Germinal center (tissue), 1 donor: Measurements from ENCODE around the gene NFYB.
A peak's percentile ranks its signal among the peaks of the same experiment; 100 is the strongest.
"Not testable (repeated sequence)": the region's sequence is repeated elsewhere in the genome, so short reads cannot be mapped to it uniquely, and the experiment has no call there.

Experiments
- DNase-seq: peaks from one replicate; pipeline ENCODE4 v3.0.0; 2012; ENCODE audit warnings: mixed read lengths, low spot score

Gene NFYB

DNA sequence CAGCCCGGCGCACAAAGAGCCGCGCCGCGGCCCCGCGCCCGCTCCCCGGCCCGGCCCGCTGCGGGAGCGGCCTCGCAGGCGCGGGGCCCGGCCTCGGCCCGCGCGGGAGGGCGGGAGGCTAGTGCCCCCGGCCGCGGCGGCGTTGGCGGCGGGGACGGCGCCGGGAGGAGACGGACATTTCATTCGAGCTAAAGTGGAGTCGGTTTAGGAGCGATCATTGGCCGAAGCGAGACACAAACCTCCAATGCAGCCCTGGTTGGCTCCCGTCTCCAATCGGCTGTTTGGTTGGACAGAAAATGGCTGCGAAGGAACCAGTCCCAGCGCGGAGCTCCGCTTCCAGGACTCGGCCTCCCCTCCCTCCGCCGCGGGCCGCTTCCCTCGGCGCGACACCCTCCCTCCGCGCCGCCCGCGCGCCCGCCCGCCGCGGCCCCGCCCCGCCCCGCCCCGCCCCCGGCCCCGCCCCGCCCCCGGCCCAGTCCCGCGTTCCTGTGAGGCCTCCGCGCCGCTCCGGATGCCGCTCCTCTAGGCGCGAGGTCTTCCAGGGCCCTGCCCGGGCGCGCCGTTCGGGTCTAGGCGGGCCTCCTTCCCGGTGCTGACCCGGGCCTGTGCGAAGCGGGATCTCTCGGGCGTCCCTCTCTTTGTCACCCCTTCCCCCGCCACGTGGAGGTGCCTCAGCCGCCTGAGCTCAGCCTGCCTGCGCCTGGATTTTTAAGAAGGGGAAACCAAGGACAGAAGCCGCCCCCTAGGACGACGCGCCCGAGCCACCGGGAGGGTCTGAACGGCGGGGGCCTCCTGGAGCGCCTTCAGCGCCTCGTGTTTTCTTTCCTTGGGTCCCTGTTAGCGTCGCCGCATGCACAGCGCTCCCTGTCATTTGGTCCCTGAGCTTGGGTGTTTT is at the start of gene NFYB:
Gene NFYB, minus strand, starts transcription at position 309 of the 895 bp plus-strand sequence. CDS start 2,757 bp downstream, outside the sequence.
- DNase-seq: peak; percentile 96

DNA sequence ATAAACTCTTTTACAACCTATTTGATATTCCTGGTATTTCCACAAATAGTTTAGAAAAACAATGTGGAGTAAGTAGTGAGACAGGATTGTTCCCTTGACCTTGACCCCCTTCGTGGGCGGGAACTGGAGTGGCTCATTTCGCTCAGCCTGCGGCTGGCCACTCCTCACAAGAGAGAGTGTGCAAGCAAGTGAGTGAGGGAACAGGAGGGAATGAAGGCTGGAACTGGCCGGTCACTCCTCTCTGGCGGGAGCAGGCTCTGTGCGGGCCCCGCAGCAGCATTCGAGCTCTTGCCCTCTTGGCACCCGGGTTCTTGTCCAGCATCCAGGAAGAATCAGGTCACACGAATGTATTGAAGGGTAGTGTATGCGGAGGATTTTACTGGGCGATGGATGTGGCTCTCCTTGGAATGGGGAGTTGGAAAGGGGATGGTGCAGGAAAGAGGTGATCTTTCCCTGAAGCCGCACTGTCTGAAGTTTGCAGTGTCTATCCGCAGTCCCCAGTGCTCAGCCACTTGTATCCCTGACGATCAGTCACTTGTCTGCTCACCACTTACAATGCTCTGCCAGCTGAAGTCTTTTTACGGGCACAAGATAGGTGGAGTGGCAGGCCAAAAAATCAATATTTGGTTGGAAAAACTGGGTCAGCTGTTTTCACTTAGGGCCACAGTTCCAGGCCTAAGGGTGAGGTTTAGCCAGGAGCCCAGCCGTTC is 49.6 kb upstream of the NFYB start:
- DNase-seq: no peak

DNA sequence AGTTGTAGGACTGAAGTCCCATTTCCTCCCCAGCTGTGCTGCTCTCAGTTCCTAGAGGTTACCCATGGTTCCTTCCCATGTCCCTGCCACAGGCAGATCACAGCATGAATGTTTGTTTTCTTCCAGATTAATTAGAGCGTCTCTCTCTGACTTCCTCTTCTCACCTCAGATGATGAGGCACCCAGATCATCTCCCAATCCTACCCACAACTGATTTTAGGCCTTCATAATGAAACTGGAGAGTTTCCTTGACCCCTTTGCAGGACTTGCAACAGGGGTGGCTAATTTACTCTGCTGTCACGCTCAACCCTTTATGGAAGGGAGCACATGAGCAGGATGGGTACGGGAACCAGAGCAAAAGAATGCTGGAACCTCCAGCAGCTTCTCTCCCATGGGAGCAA is 45.4 kb upstream of the NFYB start:
- no peak for DNase-seq

DNA sequence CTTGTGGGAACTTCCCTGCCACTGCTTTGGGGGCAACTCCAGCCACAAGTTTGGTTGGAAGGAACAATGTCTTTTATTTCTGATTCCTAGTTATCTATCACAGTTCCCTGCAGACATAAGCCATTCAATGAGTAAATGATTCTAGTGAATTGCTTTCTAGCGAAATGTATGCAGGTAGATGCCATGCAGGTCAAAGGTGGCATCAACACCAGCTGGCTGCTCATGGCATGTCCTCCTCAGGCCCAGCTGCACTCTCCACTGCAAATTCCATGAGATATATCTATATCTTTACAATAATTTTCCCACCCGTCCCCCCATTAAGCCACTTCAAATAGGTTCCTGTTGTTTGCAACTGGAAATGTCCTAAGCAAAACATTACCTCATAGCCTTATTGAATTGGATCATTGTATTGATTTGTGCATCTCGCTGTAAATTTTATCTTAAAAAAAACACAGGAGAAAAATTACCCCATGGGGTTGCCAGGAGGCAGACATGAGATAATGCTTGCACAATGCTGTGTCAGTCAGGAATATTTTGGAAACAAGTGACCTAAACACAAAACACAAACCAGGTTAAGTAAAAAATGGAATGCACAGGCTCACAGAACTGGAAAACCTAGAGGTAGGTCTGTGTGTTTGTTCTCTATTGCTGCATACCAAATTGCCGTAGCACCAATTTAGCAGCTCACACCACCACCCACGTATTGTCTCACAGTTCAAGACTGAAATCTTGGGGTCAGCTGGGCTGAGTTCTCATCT is 44.8 kb upstream of the NFYB start:
- DNase-seq: no peak

DNA sequence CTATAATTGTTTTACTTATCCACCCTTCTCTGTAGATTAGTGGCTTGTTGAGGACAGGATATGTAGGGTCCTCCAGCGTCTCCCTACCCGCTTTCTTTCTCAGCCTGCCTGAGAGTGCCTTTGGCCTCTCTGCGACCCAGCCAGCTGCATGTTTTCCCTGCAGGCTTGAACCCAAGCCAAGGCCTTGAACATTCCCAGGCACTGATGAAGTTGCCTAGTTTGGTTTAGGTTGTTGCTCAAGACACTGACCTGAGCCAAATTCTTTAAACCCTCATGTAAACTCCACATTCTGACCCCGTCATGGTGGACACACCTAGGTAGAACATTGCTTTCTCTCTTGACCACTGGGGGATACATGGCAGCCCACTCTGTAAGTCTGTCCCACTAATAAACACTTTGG is 44.1 kb upstream of the NFYB start:
- no peak for DNase-seq

DNA sequence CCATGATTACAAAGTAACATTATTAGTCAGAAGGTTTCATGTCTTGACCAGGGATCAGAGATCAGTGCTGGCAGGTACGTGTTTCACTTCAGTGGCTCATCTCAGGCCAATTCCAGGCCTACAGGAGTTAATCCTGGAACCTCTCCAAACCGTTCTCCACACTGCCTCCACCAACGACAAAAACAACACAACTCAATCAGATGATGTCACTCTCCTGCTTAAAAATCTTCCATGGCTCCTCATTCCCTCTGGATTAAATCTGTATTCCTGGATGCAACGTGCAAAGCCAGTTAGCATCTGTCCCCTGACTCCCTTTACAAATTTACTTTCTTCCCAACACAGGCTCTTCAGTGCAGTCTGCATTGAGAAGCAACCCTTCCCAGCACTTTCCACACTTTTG is 43.3 kb upstream of the NFYB start:
- DNase-seq: no peak

DNA sequence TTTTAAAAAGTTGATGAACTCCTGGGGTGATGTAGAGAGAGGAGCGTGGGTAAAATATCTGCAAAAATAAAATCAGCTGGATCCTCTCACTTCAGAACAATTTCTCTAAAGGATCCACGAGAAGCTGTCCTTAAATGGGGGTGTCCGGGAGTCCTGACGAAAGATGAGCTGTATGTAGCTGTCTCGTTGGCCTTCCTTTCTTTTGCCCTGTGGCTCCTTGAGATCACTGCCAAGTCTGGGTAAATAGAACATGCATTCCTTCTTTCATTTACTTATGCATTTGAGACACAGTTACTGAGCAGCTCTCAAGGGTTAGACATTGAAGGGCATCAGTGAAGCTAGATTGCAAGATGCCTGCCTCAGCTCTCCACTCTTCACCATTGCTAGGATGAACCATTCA is 42.4 kb upstream of the NFYB start:
- DNase-seq: no peak

DNA sequence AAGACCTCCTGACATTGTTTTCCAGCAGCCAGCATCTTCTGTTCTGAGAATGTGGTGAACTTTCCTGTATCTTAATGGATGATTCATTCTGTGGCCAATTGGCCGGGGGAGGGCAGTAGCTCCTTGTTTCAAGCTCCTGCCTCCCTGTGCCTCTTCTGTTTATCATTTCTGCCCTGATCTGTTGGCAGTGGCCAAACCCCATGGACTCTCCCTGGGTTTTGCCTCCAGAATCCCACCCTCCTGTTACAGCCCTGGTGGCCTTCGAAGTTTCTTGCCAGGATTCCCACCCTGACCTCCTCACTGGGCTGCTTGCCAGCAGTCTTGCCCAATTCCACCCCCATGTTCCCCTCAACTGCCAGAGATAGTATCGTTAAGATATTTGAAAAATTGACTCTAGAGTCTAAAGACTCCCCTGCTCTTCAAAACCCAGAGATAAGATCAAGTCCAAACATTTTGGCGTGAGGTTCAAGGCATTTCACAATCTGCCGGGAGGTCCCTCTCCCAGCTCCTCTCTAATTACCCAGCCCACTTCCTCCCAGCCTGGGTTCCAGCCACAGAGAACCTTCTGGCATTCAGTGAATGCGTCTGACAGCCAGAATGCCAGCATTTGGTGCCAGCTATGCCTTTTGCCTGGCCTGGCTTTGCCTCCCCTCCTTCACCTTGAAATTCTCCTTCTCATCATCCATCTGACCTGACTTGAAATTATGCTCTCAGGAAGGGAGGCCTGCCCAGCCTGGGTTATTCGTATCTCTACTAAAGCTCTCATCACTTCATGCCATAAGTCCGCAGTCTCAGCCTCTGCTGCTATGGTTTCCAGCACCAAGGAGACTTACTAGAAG is 39.9 kb upstream of the NFYB start:
- no peak for DNase-seq

DNA sequence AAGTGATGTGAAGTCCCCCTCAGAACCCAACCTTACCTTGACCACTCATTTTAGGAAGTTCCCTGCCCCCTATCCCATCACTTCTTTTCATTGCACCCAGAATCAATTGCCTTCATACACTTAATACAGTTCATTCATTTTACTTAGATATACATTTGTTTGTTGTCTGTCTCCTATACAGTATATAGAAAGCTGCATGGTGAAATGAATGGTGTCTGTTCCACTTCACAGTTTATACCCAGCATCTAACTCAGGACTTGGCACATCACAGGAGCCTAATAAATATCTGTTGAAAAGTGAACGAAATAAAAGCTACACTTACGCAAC is 39.3 kb upstream of the NFYB start:
- DNase-seq: no peak

DNA sequence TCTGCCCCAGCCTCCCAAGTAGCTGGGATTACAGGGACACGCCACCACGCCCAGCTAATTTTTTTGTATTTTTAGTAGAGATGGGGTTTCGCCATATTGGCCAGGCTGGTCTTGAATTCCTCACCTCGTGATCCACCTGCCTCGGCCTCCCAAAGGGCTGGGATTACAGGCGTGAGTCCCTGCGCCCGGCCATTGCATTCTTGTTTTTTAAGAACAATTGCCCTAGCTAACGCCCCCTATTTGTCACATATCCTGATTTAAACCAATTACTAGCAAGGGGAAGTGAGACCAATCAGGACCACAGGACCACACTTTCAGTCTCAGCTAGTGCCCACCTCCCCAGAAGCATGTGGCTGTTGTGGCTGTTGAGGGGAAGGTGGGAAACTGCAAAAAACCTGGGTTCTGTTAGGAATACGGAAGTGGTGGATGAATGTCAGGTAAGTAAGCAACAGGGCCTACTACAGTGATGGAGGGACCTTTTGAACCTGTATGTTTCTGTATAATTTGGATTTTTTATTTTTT is 37.8 kb upstream of the NFYB start:
- DNase-seq: no peak

DNA sequence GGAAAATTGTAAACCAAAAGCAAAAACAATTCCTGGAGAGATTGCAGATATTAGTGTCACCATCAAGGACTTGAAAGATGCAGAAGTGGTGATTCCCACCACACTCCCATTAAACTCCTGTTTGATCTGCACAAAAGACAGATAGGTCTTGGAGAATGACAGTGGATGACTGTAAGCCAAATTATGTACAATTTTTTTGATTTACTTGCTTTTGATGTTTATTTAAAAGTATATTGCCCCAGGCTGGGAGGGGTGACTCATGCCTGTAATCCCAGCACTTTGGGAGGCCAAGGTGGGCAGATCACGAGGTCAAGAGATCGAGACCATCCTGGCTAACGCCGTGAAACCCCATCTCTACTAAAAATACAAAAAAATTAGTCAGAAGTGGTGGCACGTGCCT is 35.8 kb upstream of the NFYB start:
- DNase-seq: not testable (repeated sequence)

DNA sequence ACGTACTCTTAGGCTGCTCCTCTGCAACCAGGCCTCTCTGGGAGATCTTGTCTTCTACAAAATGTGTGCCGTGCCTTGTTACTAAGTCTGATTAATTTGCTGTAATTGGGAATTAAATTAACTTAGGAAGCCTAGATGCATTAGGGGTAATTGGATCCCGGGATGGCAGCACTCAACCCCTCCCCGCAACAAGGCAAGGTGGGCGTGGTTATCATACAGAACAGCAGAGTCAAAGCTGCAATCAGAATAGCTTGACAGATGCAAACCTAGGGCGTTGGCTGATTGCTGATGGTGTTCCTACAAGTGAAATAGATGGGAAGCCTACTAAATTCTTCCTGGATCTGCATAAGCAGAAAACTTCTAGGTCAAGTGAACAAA is 34.5 kb upstream of the NFYB start:
- no peak for DNase-seq

DNA sequence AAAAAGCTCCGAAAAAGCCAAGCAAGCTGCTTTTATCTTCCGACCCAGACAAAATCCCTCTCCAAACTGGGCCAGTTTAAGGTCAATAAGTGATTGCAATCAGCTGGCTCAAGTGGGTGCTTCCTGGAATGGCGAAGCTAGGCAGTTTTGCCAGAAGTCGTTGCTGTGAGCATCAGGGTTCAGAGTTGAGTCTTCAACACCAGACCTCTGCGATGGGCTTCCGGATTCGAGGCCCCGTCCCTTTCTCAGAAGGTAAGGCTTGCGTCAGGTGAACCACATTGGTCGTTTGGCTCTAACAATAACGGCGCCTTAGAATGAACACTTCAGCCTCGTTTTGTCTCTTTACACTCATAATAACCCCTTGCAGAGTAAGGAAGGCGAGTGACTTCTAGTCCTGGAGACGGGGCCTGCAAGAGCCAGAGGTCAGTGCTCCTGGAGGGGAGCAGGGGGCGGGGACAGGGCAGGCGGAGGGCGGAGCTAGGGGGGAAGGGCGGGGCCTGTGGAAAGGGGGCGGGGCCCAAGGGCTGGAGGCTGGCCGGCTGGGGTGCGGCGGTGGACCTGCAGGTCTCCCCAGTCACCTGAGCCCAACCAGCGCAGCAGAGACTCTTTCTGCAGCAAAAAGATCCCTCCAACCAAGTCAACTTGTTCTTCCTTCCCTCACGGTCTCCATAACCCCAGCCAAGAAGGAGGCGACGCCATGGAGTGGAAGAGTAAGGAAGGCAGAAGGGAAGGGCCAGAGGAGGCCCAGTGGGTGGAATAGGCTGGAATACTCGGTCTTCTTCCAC is 34.0 kb upstream of the NFYB start:
- DNase-seq: no peak

DNA sequence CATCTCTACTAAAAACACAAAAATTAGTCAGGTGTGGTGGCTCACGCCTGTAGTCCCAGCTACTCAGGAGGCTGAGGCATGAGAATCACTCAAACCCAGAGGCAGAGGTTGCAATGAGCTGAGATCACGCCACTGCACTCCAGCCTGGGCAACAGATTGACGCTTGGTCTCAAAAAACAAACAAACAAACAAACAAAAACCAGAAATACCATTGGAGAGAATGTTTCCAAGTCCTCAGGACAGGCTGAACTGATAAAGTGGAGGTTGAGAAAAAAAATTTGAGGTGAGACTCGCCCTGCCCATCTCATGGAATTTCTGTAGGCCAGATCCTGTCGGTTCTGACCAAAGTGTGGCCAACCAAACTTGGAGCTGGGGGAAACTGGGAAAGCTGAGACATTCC is 30.6 kb upstream of the NFYB start:
- no peak for DNase-seq

DNA sequence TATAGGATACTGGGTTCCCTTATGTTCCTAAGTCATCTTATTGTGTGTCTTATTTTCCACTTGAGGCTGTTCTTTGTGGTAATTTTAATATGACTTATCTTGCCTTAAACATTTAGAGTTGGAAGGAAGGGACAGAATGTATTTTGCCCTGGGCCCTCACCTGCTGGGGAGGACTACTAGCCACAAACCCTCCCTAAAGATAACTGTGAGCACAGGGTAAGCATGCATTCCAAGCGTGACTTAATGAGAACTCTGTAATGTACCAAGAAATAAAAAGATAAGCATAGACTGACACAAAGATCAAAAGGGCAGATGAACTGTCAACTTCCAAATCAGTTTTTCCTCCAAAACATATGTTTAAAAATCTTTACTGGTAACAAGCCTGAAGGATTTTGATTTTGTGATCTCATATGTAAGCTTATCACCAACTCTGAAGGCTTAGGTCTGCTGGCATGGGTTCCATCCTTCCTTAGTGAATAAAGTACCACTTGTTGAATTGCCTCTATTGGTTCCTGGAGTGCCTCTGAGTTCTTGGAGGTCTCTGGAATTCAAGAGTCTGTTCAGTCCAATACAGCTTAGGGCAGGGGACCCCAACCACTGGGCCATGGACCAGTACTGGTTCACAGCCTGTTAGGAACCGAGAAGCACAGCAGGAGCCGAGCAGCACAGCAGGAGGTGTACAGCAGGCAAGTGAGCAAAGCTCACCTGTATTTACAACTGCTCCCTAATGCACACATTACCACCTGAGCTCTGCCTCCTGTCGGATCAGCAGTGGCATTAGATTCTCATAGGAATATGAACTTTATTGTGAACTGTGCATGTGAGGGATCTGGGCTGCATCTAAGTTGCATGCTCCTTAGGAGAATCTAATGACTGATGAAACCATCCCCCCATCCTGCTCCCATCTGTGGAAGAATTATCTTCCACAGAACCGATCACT is 29.8 kb upstream of the NFYB start:
- DNase-seq: no peak

DNA sequence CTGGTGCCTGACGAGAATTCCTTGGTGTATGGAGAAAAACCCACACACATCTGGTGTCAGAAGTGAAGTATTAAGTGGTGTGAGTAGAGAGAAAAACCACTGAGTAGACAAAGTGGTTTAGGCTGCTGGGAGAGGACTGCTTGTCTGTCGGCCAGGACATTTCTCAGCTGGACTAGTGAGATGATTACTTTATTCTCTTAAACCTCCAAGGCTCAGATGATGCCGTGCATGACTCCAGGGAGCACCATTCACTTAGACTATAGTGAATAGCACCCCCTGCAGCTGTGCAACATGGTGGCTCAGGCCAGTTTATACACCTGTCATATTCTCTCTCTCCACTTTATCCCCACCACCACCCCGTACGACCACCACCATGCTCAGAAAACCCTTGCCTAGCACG is 28.5 kb upstream of the NFYB start:
- no peak for DNase-seq

DNA sequence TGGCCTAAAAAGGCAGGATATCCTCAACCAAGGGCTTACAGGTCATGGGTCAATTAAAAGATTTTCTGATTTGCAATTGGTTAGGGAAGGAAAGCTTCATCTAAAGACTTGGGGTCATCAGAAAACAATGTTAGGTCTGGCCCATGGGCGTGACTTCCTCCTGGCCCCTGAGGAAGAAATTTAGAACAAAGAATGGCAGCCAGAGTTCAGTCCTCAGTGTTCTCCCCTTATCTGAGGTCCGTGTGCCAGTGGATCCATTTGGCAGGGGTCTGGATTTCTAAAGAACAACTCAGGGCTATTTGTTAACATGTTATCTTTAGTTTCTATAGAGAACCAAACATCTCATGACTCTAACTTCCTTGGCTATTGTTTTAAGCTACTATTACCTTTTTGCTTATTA is 27.8 kb upstream of the NFYB start:
- no peak for DNase-seq

DNA sequence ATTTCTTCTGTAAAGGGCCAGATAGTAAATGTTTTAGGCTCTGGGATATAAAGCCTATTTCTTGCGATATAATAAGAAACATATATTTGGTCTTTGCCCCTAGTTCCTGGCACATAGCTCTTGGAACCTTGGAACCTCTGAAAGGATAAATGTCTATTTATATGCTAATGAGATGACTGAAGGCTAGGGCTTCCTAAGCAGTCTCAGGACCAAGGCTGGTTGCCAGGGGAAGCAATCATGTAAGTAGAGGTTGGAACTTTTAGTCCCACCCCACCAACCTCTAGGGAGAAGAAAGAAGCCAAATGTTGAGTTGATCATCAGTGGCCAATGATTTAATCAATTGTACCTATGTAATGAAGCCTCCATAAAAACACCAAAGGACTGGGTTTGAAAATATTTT is 26.6 kb upstream of the NFYB start:
- DNase-seq: no peak

DNA sequence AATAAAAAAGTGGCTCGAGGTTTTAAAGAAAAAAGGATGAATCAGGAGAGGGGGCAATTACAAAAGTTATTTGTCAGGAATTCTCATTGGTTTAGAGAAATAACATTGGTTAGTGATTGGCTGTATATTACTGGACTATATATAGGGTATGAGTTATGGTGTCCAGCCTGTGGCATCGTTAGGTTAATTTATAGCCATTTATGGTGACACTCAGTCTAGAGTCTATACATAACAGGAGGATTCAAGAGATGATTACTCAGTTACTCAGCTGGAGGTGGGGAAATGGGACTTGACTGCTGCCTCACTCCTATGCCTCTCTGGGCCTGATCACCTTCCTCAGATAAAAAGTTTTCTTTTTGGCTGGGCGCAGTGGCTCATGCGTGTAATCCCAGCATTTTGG is 25.6 kb upstream of the NFYB start:
- no peak for DNase-seq

DNA sequence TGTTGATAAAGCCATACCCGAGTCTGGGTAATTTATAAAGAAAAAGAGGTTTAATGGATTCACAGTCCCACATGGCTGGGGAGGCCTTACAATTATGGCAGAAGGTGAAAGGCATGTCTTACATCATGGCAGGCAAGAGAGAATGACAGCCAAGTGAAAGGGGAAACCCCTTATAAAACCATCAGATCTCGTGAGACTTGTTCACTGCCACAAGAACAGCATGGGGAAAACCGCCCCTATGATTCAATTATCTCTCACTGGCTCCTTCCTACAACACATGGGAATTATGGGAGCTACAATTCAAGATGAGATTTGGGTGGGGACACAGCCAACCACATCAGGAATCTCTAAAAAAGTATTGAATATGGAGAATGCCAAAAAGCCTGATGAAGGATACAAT is 25.0 kb upstream of the NFYB start:
- not testable (repeated sequence) for DNase-seq
